ENCODE results near the gene HSP90AA1. TPM values are rescaled to one million over a fixed set of nuclear protein-coding genes. Genes with fewer than 3 reads are reported as not detected.
"Not testable (repeated sequence)": the region's sequence is repeated elsewhere in the genome, so short reads cannot be mapped to it uniquely, and the experiment has no call there.

HSP90AA1 gene
- total RNA-seq, 1 donor from 2014 or later = 691 TPM

GRCh38 chr14:102124419-102124818, 37.6 kb upstream of the HSP90AA1 start:
- H3K27me3 ChIP-seq (ENCODE audit: control insufficient read depth, insufficient read depth, low read length) = no peaks in the 10 kb centered on the region

GRCh38 chr14:102121567-102121966, 34.7 kb upstream of the HSP90AA1 start:
- no peak overlapping the region for H3K4me3 ChIP-seq (ENCODE audit: low read depth, low read length)
- H3K36me3 ChIP-seq (ENCODE audit: control insufficient read depth, insufficient read depth, low read length) = no peaks in the 10 kb centered on the region
- H3K27me3 ChIP-seq (ENCODE audit: control insufficient read depth, insufficient read depth, low read length) = no peaks in the 10 kb centered on the region
- TF ChIP-seq, protein P1, sequence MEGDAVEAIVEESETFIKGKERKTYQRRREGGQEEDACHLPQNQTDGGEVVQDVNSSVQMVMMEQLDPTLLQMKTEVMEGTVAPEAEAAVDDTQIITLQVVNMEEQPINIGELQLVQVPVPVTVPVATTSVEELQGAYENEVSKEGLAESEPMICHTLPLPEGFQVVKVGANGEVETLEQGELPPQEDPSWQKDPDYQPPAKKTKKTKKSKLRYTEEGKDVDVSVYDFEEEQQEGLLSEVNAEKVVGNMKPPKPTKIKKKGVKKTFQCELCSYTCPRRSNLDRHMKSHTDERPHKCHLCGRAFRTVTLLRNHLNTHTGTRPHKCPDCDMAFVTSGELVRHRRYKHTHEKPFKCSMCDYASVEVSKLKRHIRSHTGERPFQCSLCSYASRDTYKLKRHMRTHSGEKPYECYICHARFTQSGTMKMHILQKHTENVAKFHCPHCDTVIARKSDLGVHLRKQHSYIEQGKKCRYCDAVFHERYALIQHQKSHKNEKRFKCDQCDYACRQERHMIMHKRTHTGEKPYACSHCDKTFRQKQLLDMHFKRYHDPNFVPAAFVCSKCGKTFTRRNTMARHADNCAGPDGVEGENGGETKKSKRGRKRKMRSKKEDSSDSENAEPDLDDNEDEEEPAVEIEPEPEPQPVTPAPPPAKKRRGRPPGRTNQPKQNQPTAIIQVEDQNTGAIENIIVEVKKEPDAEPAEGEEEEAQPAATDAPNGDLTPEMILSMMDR (IDR thresholded peaks at IDR 0.05; ENCODE audit: insufficient read depth, low read length, poor library complexity, severe bottlenecking) = no peak
- DNase-seq (ENCODE audit: low read depth) = no peak

More at GRCh38 chr14:102124419-102124818, 37.6 kb upstream of the HSP90AA1 start:
- no peak for DNase-seq (ENCODE audit: low read depth)
- H3K36me3 ChIP-seq (ENCODE audit: control insufficient read depth, insufficient read depth, low read length) = no peaks in the 10 kb centered on the region
- TF ChIP-seq, protein P1 (IDR thresholded peaks at IDR 0.05; ENCODE audit: insufficient read depth, low read length, poor library complexity, severe bottlenecking) = no peak
- no peak overlapping the region for H3K4me3 ChIP-seq (ENCODE audit: low read depth, low read length)

DNA sequence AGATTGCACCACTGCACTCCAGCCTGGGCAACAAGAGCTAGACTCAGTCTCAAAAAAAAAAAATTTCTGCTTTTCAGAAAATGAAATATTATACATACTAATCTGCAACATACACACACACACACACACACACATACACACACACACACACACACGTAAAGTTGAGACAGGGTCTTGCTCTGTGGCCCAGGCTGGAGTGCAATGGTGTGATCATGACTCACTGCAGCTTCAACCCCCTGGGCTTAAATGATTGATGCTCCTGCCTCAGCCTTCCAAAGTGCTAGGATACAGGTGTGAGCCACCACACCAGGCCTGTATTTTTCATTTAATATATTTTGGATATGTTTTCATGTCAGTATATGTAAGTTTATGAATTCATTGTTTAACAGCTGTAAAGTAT, 34.0 kb upstream of the HSP90AA1 start:
- H3K27me3 ChIP-seq (ENCODE audit: control insufficient read depth, insufficient read depth, low read length) = no peaks in the 10 kb centered on the region
- H3K36me3 ChIP-seq (ENCODE audit: control insufficient read depth, insufficient read depth, low read length) = no peaks in the 10 kb centered on the region
- TF ChIP-seq, protein P1 (IDR thresholded peaks at IDR 0.05; ENCODE audit: insufficient read depth, low read length, poor library complexity, severe bottlenecking) = no peak
- no peak overlapping the region for H3K4me3 ChIP-seq (ENCODE audit: low read depth, low read length)
- no peak for DNase-seq (ENCODE audit: low read depth)

GRCh38 chr14:102117852-102118251, 31.0 kb upstream of the HSP90AA1 start:
- DNase-seq (ENCODE audit: low read depth) = no peak
- H3K4me3 ChIP-seq (ENCODE audit: low read depth, low read length) = no peak overlapping the region
- no peaks in the 10 kb centered on the region for H3K27me3 ChIP-seq (ENCODE audit: control insufficient read depth, insufficient read depth, low read length)
- TF ChIP-seq, protein P1 (IDR thresholded peaks at IDR 0.05; ENCODE audit: insufficient read depth, low read length, poor library complexity, severe bottlenecking) = no peak
- no peaks in the 10 kb centered on the region for H3K36me3 ChIP-seq (ENCODE audit: control insufficient read depth, insufficient read depth, low read length)

- TF ChIP-seq, protein P1 (IDR thresholded peaks at IDR 0.05; ENCODE audit: insufficient read depth, low read length, poor library complexity, severe bottlenecking) = no peak
- Histone ChIP-seq H3K36me3 (ENCODE audit: control insufficient read depth, insufficient read depth, low read length) (no peaks in the 10 kb centered on the region), H3K27me3 (ENCODE audit: control insufficient read depth, insufficient read depth, low read length) (no peaks in the 10 kb centered on the region), H3K4me3 (ENCODE audit: low read depth, low read length) (no peak overlapping the region)
- DNase-seq (ENCODE audit: low read depth) = no peak
Measured at GRCh38 chr14:102116361-102117180, 29.7 kb upstream of the HSP90AA1 start.

DNA sequence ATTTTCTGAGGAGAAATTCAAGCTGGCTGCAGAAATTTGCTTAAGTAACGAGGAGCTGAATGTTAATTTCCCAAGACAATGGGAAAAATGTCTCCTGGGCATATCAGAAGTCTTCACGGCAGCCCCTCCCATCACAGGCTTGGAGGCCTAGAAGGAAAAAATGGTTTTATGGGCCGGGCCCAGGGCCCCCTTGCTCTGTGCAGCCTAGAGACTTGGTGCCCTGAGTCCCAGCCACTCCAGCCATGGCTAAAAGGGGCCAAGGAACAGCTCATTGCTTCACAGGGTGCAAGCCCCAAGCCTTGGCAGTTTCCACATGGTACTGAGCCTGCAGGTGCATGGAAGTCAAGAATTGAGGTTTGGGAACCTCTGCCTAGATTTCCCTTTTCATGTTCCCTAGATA, 24.3 kb upstream of the HSP90AA1 start:
- Histone ChIP-seq H3K36me3 (ENCODE audit: control insufficient read depth, insufficient read depth, low read length) (no peaks in the 10 kb centered on the region), H3K27me3 (ENCODE audit: control insufficient read depth, insufficient read depth, low read length) (no peaks in the 10 kb centered on the region), H3K4me3 (ENCODE audit: low read depth, low read length) (no peak overlapping the region)
- no peak for DNase-seq (ENCODE audit: low read depth)
- TF ChIP-seq, protein P1 (IDR thresholded peaks at IDR 0.05; ENCODE audit: insufficient read depth, low read length, poor library complexity, severe bottlenecking) = no peak

GRCh38 chr14:102109332-102109731, 22.5 kb upstream of the HSP90AA1 start:
- not testable (repeated sequence) for H3K27me3 ChIP-seq (ENCODE audit: control insufficient read depth, insufficient read depth, low read length); H3K36me3 ChIP-seq (ENCODE audit: control insufficient read depth, insufficient read depth, low read length); DNase-seq (ENCODE audit: low read depth); H3K4me3 ChIP-seq (ENCODE audit: low read depth, low read length)
